OCI-LY3 (cell line): Measurements from ENCODE around the gene PSEN1.

Experiments
- EZH2phosphoT487 ChIP-seq: fragments of 200-600 bp; shearing (Covaris generic); IDR thresholded peaks from 2 replicates; pipeline ENCODE4 v1.6.1; 2018; ENCODE audit warnings: antibody characterized with exemption, mixed run types, low read depth
- TF ChIP-seq, protein P1 (sequence below): fragments of 200-600, 300-600 bp; sonication (generic); IDR thresholded peaks from 2 replicates; pipeline ENCODE4 v1.5.1; 2014; ENCODE audit warnings: antibody characterized with exemption, low read length, low read depth

DNA sequence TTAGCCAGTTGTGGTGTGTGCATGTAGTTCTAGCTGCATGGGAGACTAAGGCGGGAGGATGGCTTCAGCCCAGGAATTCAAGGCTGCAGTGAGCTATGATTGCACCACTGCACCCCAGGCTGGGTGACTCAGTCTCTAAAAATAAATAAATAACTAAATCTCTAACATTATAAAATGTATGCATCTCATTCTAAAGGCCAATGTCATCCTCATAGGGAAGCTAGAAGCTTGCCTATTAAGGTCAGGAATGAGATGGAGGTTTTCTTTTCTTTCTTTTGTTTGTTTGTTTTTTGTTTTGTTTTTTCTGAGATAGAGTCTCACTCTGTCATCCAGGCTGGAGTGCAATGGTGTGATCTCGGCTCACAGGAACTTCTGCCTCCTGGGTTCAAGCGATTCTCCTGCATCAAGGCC is 52.2 kb downstream of the PSEN1 start:
- TF ChIP-seq, protein P1, sequence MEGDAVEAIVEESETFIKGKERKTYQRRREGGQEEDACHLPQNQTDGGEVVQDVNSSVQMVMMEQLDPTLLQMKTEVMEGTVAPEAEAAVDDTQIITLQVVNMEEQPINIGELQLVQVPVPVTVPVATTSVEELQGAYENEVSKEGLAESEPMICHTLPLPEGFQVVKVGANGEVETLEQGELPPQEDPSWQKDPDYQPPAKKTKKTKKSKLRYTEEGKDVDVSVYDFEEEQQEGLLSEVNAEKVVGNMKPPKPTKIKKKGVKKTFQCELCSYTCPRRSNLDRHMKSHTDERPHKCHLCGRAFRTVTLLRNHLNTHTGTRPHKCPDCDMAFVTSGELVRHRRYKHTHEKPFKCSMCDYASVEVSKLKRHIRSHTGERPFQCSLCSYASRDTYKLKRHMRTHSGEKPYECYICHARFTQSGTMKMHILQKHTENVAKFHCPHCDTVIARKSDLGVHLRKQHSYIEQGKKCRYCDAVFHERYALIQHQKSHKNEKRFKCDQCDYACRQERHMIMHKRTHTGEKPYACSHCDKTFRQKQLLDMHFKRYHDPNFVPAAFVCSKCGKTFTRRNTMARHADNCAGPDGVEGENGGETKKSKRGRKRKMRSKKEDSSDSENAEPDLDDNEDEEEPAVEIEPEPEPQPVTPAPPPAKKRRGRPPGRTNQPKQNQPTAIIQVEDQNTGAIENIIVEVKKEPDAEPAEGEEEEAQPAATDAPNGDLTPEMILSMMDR = no peak
- no peak for TF ChIP-seq EZH2phosphoT487
